ENCODE results near the gene PROC.

GRCh38 chr2:127469974-127470373, 51.7 kb downstream of the PROC start:
- TF ChIP-seq CTCF (conservative IDR thresholded peaks at IDR 0.05 in 1 of 2, IDR thresholded peaks at IDR 0.05 in 1 of 2; ENCODE audit: low read depth in 1 of 2, low read length in 2 of 2) (no peak), EZH2 (IDR thresholded peaks at IDR 0.05; ENCODE audit: low read length, missing control alignments) (no peak)
